Activated CD4-positive, alpha-beta T cell treated with anti-CD3 and anti-CD28 coated beads, Interleukin-2, amount 50 U/mL, for 16 hours (primary cell): ENCODE results near the gene NAPA.
"Not testable (repeated sequence)": the region's sequence is repeated elsewhere in the genome, so short reads cannot be mapped to it uniquely, and the experiment has no call there.

Experiments
- DNase-seq: peaks from one replicate; pipeline ENCODE4 v3.0.0-alpha.2; 2020

Gene NAPA

DNA sequence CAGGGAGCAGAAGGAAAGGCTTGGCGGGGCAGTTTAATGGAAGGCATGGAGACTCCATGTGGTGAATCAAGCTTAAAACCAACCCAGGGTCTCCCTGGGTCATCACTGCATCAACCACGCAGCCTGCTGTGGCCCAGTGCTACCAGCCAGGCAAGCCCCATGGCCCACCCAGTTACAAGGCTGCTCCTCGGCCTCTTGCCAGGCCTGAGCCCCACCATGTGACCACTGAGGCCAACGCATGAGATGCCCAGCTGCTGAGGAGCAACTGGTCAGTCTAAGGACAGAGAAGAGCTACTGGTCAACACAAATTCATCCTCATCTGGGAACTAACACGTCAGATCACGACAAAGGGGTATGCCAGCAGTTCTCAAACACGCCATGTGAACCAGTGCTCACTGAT lies 15.5 kb downstream of the NAPA start:
- DNase-seq = no peak

DNA sequence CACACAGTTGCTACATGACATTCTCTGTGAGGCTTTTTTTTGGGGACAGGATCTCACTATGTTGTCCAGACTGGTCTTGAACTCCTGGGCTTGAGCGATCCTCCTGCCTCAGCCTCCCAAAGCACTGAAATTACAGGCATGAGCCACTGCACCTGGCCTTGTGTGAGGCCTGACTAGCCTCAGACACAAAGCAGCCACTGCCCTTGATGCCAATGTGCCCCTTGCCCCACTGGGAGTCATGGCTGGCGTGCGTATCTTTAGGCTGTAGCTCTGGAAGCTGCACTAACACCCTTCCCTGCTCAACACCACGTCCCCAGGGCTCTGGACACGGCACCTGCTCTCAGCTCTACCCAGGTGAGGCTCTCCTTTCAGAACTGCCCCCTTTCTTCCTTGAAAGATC lies 16.3 kb downstream of the NAPA start:
- no peak for DNase-seq

DNA sequence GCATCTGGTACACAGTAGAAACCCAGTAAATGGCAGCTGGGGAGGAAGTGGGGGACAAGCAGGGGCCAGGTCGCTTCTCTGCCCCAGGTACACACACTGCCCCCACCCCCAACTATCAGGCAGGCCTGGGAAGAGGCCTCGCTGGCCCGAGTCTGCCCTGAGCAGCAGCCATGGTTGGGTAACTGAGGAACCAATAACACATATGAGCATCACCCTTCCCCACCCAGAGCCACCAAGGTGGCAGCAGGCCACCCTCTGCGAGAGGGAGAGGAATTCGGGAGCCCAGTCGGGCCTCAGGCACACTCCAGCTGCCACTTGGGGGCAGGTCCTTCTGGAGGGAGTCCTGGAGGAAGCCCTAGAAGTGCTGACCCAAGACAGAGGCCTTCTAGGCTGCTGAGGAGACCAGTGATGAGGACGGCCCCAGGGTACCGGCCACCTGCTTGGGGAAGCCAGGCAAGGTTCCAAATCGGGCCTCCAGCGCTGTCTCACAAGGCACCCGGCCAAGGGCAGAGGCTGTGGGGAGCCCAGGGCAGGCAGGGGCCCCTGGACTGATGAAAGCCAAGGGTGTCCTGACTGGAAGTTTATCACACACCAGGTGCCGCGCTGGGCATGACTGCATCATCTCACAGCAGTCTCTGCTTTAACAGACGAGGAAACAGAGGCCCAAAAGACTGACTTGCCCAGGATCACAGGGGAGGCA lies 16.9 kb downstream of the NAPA start:
- DNase-seq = no peak

- no peak for DNase-seq
Observed at GRCh38 chr19:47497050-47497766, 17.7 kb downstream of the NAPA start.

GRCh38 chr19:47495478-47496372 lies 19.1 kb downstream of the NAPA start:
- no peak for DNase-seq

DNA sequence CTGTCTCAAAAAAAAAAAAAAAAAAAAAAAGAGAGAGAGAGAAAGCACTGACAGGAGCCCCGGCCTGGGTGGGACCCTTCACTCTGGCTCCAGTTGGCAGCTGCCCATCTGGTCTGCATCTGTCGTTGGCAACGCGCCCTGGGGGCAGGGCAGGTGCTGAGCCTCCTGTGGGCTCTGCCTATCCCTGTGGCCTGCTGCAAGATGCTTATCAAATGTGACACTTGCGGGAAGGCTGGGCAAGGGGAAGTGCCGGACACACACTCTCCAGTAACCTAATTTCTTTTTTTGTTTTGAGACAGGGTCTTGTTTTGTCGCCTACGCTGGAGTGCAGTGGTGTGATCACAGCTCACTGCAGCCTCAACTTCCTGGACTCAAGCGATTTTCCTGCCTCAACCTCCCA lies 20.1 kb downstream of the NAPA start:
- no peak for DNase-seq

GRCh38 chr19:47494211-47494547 lies 20.7 kb downstream of the NAPA start:
- DNase-seq = no peak

DNA sequence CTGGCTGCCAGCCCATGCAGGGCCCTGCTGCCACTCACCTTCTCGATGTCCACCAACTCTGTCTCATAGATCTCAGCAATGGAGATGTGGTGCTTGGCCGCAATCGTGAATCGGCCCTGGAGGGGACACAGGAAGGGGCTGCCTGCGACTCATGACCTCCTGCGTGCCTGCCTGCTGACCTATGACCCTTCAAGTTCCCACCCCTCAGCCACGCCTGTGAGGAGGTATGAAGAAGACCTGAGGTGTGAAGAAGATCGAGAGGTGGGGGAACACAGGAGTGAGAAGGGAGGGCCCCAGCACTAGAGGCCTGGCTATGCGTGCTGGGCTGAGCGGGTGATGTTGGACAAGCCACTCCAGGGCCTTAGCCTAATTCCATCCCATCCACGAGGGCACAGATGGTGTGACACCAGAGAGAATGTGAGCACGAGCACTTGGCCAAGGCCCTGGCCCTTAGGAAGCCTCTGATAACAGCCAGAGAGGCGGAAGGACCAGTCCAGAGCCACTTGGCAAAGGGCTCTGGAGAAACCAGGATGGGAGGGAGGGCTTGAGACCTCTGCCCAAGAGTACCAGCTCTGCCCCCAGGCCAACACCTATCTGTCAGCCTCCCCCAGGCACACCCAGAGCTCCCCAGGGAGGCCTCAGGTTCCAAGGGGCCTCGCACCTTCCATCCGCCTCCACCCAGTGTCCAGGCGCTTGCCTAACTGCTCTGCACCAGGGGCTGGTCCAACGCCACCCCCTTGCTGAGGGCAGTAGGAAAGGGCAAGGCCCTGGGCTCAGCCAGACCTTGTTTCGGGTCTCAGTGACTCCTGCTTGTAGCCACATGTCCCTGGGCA lies 21.3 kb downstream of the NAPA start:
- no peak for DNase-seq

DNA sequence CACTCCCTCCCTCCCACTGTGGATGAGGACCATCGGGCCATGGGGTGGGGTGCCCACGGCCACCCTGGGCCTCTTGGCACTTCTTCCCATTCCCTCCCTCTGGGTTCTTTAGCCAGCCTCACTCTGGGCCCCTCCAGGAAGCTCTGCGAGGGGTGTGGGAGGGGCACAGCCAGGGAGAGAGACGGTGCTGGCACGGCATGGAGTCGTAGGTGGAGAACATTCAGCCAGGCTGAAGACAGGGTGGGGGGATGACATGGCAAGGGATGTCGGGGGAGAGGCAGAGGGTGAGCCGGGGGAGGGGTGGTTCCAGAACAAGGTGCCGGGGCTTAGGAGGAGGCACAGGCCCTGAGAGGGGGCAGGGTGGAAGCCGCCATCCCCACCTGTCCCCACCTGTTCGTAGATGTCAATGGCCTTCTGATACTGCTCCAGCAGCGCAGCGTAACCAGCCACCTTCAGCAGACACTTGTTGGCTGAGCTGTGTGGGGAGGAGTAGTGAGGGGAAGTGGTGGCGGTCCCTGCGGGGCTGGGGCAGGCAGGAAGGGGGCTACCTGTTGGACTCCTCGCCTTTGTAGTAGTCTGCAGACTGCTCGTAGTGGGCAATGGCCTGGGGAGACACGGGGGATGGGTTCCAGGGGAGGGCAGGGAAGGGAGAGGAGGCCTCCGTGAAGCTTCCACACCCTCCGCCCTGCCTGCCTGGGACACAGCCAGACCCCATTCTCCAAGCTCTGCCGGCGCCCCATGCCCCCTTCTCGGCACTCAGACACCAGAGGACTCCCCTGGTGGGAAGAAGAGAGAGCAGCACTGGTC lies 22.1 kb downstream of the NAPA start:
- DNase-seq = no peak

- DNase-seq = no peak
Observed at GRCh38 chr19:47492137-47492533, 22.7 kb downstream of the NAPA start.

GRCh38 chr19:47491358-47492136 lies 23.3 kb downstream of the NAPA start:
- no peak for DNase-seq

DNA sequence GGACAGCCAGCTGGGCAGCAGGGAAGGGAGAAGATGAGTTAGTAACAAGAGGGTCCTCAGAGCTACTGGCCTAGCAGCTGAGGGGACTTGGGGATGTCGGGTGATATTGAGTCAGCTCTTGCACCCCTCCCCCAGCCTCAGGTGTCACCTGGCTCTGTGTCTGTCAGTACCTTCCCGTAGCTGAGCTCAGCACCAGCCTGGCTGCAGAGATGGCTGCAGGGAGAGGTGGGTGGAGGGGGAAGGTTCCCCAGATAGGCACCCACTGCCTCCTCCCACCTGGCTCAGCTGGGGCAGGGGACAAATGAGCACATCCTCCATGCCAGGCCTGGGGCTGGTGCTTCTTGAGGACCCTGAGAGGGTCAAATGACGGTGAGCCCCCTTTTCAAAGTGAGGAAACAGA lies 24.0 kb downstream of the NAPA start:
- DNase-seq = no peak

DNA sequence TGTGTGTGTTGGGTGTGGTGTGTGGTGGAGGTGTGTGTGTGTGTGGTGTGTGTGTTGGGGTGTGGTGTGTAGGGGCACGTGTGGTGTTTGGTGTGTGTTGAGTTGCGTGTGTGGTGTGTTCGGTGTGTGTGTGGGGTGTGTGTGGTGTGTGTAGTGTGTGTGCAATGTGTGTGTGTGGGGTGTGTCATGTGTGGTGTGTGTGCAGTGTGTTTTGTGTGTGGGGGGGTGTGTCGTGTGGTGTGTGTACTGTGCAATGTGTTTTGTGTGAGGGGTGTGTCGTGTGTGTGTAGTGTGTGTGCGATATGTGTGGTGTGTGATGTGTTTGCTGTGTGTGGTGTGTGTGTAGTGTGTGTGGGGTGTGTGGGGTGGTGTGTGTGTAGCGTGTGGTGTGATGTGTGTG lies 24.8 kb downstream of the NAPA start:
- no peak for DNase-seq

DNA sequence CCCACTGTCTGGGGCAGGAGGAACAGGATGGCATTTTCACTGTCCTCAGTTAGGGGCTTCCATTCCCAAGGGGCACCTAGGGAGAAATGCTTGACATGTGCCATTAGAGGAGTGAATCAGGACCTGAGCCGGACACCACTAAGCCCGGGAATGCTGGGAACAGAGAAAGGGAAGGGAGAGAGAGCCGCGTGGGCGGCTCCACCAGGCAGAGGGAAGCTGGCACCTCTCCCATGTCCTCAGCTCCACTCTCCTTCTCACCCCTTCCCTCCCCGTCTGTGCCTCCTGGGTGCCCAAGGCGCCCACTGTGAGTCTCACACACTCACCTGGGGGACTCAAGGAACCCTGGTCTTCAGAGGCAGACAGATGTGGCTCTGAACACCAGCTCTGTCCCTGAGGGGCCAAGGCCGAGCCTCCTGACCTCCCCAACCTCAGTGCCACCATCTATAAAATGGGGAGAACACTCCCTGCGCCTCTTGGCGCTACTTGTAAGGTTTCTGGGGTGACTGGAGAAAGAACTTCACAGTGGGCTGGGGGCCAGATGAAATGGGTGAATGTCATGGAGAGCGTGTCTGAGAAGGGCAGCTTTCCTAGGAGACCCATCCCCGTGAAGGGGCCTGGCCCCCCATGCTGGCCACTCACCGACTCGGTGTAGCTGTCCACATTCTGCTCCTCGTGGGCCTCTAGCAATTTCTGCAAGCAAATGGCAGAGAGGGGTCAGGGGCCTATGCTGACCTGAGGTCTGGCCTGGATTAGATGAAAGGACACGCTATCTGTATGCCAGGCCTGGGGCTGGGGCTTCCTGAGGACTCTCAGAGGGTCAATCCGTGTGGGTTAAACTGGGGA lies 25.6 kb downstream of the NAPA start:
- no peak for DNase-seq

DNA sequence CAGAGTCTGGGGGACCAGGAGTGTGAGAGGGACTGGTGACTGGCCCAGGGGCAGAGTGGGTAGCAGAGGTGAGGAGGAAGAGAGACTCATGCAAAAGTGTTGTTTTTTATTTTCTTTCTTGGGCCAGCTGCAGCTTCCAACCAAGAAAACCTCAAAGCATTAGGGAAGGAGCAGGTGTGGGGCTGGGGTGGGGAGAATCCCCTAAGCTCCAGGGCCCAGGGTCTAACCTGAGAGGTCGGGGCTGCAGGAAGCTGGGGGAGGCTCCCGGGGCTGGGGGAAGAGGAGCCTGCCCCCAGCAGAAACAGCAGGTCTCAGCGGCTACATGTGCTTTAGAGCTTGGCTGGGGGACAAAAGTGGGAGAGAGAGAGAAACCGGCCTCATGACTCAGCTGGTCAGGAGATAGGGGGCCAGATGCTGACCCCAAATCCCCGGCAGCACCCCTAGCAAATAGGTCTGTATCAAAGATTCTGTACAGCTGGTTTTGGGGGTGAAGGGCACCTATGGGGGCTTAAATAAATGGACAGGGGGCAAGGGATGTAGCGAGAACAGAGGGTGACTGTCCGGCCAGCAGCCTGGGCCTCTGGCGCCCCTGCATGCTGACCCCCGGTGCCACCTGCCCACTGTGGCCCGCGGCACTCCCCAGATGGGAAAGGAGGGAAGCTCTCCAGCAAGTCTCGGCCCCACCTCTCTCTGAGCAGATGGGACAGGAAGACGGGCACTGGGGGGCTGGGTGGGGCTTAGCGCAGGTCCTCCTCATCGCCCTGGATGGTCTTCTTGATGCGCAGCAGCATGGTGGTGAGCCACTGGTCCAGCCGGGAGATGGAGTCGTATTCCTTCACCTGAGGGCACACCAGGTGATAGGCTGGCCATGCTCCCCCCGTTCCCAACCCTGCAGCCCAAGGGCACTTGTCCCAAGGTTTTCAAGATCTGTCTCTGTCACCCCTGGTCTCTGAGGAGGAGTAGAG lies 27.0 kb downstream of the NAPA start:
- DNase-seq = no peak

DNA sequence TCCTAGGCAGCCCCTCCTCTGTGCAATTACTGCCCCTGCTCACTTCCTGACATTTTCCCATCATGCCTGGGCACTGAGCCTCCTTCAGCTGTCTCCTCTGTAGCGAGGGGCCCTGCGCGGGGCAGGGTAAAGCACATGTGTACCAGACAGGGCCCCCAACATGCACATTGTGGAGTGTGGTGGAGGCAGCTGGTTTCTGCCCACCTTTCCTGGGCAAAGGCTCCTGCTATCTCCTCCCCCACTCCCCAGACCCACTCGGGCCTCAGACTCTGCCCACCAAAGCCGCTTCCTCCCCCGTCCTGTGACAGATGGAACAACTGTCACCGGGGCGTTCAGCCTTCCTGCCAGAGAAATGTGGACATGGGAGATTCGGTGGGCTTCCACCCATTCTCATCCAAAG lies 28.0 kb downstream of the NAPA start:
- no peak for DNase-seq

DNA sequence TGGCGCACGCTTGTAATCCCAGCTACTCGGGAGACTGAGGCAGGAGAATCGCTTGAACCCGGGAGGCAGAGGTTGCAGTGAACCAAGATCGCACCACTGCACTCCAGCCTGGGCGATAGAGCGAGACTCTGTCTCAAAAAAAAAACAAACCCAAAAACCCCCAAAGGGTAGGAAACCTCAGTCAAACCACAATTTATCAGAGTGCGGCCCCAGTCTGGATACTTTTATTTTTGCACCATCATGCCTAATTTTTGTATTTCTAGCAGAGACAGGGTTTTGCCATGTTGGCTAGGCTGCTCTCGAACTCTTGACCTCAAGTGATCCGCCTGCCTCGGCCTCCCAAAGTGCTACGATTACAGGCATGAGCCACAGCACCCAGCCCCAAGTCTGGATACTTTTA lies 28.6 kb downstream of the NAPA start:
- DNase-seq = not testable (repeated sequence)

GRCh38 chr19:47485210-47485609 lies 29.7 kb downstream of the NAPA start:
- no peak for DNase-seq
